ENCODE results near the gene NDUFAF7. TPM values are rescaled to one million over a fixed set of nuclear protein-coding genes. Genes with fewer than 3 reads are reported as not detected.
"Not testable (repeated sequence)": the region's sequence is repeated elsewhere in the genome, so short reads cannot be mapped to it uniquely, and the experiment has no call there.

NDUFAF7 gene
- total RNA-seq, 1 donor from 2014 or later: 6.9 TPM

GRCh38 chr2:37284381-37284780 lies 52.9 kb downstream of the NDUFAF7 start:
- no peak for ATAC-seq

GRCh38 chr2:37287966-37288365 lies 56.5 kb downstream of the NDUFAF7 start:
- ATAC-seq: peak; percentile 37

- ATAC-seq: no peak
Measured at GRCh38 chr2:37291680-37292079, 60.2 kb downstream of the NDUFAF7 start.

GRCh38 chr2:37294858-37295257 lies 63.4 kb downstream of the NDUFAF7 start:
- ATAC-seq: not testable (repeated sequence)

- ATAC-seq: no peak
Measured at GRCh38 chr2:37295469-37296073, 64.1 kb downstream of the NDUFAF7 start.

- no peak for ATAC-seq
Measured at GRCh38 chr2:37297632-37298031, 66.2 kb downstream of the NDUFAF7 start.

Other genes starting within 250 kb of the NDUFAF7 start
- gene HEATR5B, start 147.3 kb upstream of the NDUFAF7 start, total RNA-seq: 14.8 TPM
- 4.3 TPM for gene GPATCH11, start 147.1 kb upstream of the NDUFAF7 start, total RNA-seq
- gene EIF2AK2, start 74.7 kb upstream of the NDUFAF7 start, total RNA-seq: 15.4 TPM
- not detected for gene SULT6B1, start 43.0 kb upstream of the NDUFAF7 start, total RNA-seq
- gene CEBPZOS, start 35.2 kb upstream of the NDUFAF7 start, total RNA-seq: 23.6 TPM
- gene CEBPZ, start 62 bp upstream of the NDUFAF7 start, total RNA-seq: 30.8 TPM
- 17.4 TPM for gene PRKD3, start 93.2 kb downstream of the NDUFAF7 start, total RNA-seq
- 5.9 TPM for gene QPCT, start 113.0 kb downstream of the NDUFAF7 start, total RNA-seq

All from esophagus mucosa (tissue), 1 donor.